GM19463 (cell line): ENCODE measurements around the gene SLC4A5.
"Not testable (repeated sequence)": the region's sequence is repeated elsewhere in the genome, so short reads cannot be mapped to it uniquely, and the experiment has no call there.

Experiments
- ATAC-seq: cut with Tn5 transposase; IDR thresholded peaks from one replicate; pipeline ENCODE4 v1.9.1; 2021; ENCODE audit warnings: mild to moderate bottlenecking, moderate library complexity; ENCODE audit not compliant: unreplicated experiment

SLC4A5 gene

GRCh38 chr2:74205113-74205512 is 138.1 kb downstream of the SLC4A5 start:
- no peak for ATAC-seq

- ATAC-seq: no peak
Measured at GRCh38 chr2:74204436-74204835, 138.8 kb downstream of the SLC4A5 start.

- ATAC-seq: no peak
Measured at GRCh38 chr2:74201596-74201995, 141.6 kb downstream of the SLC4A5 start.

GRCh38 chr2:74201196-74201595 is 142.0 kb downstream of the SLC4A5 start:
- ATAC-seq: no peak

GRCh38 chr2:74199871-74200305 is 143.3 kb downstream of the SLC4A5 start:
- ATAC-seq: no peak

GRCh38 chr2:74199275-74199701 is 143.9 kb downstream of the SLC4A5 start:
- ATAC-seq: no peak

- peak; percentile 90 for ATAC-seq
Measured at GRCh38 chr2:74198461-74199274, 144.5 kb downstream of the SLC4A5 start, which contains the start of gene MTHFD2. Gene MTHFD2, plus strand, starts transcription at chr2:74198615. Its CDS starts 27 bp downstream, at chr2:74198642.

- ATAC-seq: no peak
Measured at GRCh38 chr2:74198023-74198460, 145.2 kb downstream of the SLC4A5 start.

GRCh38 chr2:74197049-74197448 is 146.2 kb downstream of the SLC4A5 start:
- no peak for ATAC-seq

GRCh38 chr2:74194799-74195198 is 148.4 kb downstream of the SLC4A5 start:
- ATAC-seq: no peak

GRCh38 chr2:74191596-74192380 is 151.4 kb downstream of the SLC4A5 start:
- no peak for ATAC-seq

GRCh38 chr2:74188696-74189095 is 154.5 kb downstream of the SLC4A5 start:
- no peak for ATAC-seq

- ATAC-seq: no peak
Measured at GRCh38 chr2:74188018-74188601, 155.1 kb downstream of the SLC4A5 start.

GRCh38 chr2:74186706-74187105 is 156.5 kb downstream of the SLC4A5 start:
- ATAC-seq: not testable (repeated sequence)

- peak; percentile 56 for ATAC-seq
Measured at GRCh38 chr2:74186038-74186437, 157.2 kb downstream of the SLC4A5 start.

- no peak for ATAC-seq
Measured at GRCh38 chr2:74183878-74184277, 159.3 kb downstream of the SLC4A5 start.

GRCh38 chr2:74181739-74182138 is 161.5 kb downstream of the SLC4A5 start:
- peak; percentile 30 for ATAC-seq

GRCh38 chr2:74179063-74179865 is 164.0 kb downstream of the SLC4A5 start:
- ATAC-seq: peak; percentile 0

GRCh38 chr2:74178211-74179062 is 164.8 kb downstream of the SLC4A5 start, which contains the start of gene MOB1A:
Gene MOB1A, minus strand, starts transcription at chr2:74178879. Its CDS starts 205 bp downstream, at chr2:74178674.
- peak; percentile 79 for ATAC-seq
